ENCODE data around the gene SPATA13.
"Not testable (repeated sequence)": the region's sequence is repeated elsewhere in the genome, so short reads cannot be mapped to it uniquely, and the experiment has no call there.

SPATA13 gene

DNA sequence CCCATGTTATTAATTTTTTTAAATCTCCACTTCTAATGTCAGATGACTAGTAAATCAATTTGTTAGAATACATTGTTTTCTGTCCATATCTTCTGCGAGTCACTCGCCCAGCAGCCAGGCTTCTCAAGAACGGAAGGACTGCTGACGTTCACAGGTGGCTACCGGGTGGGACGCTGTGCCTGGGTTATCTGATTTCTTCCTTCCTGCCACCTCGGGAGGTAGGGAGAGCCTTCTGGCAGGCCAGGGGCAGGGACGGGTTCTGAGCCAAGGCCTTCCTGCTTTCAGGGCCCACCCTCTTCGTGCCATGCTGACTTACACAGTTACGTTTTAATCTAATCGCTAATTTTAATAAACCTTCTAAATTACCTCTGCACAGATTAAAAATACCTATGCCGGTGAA lies 140.9 kb downstream of the SPATA13 start:
- Histone ChIP-seq H3K4me3 (ENCODE audit: low read length) (no peak overlapping the region), H3K36me3 (ENCODE audit: insufficient read depth, low read length) (peaks cover 59% of the 10 kb centered on the region), H3K9me3 (ENCODE audit: low read length) (no peaks in the 10 kb centered on the region), H3K27me3 (ENCODE audit: insufficient read depth, low read length) (no peaks in the 10 kb centered on the region), H2AFZ (ENCODE audit: low read depth, low read length) (no peak overlapping the region), H3K4me1 (ENCODE audit: insufficient read depth, low read length) (no peaks in the 10 kb centered on the region)

DNA sequence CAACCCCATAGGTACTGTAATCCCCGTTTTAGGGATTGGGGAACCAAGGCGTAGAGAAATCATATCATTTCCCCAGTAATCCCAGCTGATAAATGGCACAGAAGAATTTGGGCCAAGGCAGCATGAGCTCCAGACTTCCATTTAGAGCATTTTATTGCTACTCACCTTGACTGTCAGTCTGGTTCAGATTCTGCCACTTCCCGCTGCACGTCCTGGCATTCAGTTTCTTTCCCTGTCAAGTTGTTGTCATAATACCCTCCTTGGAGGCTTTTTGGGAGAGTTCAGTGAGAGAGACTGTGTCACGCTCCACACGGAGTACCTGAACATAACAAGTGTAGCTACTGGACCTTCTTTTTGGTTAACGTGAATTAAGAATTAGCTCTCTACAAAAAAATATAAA lies 141.4 kb downstream of the SPATA13 start:
- H3K4me3 ChIP-seq (ENCODE audit: low read length) = no peak overlapping the region
- no peaks in the 10 kb centered on the region for H3K4me1 ChIP-seq (ENCODE audit: insufficient read depth, low read length)
- peaks cover 58% of the 10 kb centered on the region for H3K36me3 ChIP-seq (ENCODE audit: insufficient read depth, low read length)
- no peaks in the 10 kb centered on the region for H3K9me3 ChIP-seq (ENCODE audit: low read length)
- no peaks in the 10 kb centered on the region for H3K27me3 ChIP-seq (ENCODE audit: insufficient read depth, low read length)
- H2AFZ ChIP-seq (ENCODE audit: low read depth, low read length) = no peak overlapping the region

DNA sequence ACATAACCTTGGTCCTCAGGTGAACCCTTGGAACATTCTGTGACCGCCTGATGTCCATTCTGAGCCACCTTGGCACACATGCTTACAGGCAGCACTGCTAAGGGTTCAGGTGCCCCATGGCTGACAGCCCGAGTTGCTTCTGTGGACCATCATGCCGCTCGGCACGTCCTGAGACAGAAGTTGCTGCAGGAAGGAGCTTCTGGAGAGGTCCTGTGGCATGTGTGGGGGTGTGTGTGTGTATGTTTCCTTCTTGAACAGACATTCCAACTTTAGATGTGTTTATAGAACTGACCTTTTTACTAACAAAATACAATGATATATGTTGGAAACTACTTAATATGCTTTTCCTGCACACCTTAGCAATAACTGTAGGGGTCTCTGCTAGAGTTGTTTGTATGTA lies 144.1 kb downstream of the SPATA13 start:
- H3K36me3 ChIP-seq (ENCODE audit: insufficient read depth, low read length) = peaks cover 34% of the 10 kb centered on the region
- no peak overlapping the region for H3K4me3 ChIP-seq (ENCODE audit: low read length)
- no peaks in the 10 kb centered on the region for H3K9me3 ChIP-seq (ENCODE audit: low read length)
- no peak overlapping the region for H2AFZ ChIP-seq (ENCODE audit: low read depth, low read length)
- H3K4me1 ChIP-seq (ENCODE audit: insufficient read depth, low read length) = no peaks in the 10 kb centered on the region
- H3K27me3 ChIP-seq (ENCODE audit: insufficient read depth, low read length) = no peaks in the 10 kb centered on the region

GRCh38 chr13:24306632-24307031 lies 146.1 kb downstream of the SPATA13 start:
- Histone ChIP-seq H3K4me3 (ENCODE audit: low read length) (no peak overlapping the region), H3K9me3 (ENCODE audit: low read length) (no peaks in the 10 kb centered on the region), H3K36me3 (ENCODE audit: insufficient read depth, low read length) (peaks cover 20% of the 10 kb centered on the region), H3K27me3 (ENCODE audit: insufficient read depth, low read length) (no peaks in the 10 kb centered on the region), H2AFZ (ENCODE audit: low read depth, low read length) (no peak overlapping the region), H3K4me1 (ENCODE audit: insufficient read depth, low read length) (no peaks in the 10 kb centered on the region)

- Histone ChIP-seq H3K9me3 (ENCODE audit: low read length) (no peaks in the 10 kb centered on the region), H3K27me3 (ENCODE audit: insufficient read depth, low read length) (no peaks in the 10 kb centered on the region), H3K36me3 (ENCODE audit: insufficient read depth, low read length) (peaks cover 19% of the 10 kb centered on the region), H3K4me1 (ENCODE audit: insufficient read depth, low read length) (no peaks in the 10 kb centered on the region), H2AFZ (ENCODE audit: low read depth, low read length) (no peak overlapping the region), H3K4me3 (ENCODE audit: low read length) (no peak overlapping the region)
Measured at GRCh38 chr13:24307211-24308067, 146.9 kb downstream of the SPATA13 start.

GRCh38 chr13:24308068-24308445 lies 147.5 kb downstream of the SPATA13 start:
- Histone ChIP-seq H3K27me3 (ENCODE audit: insufficient read depth, low read length) (no peaks in the 10 kb centered on the region), H3K4me1 (ENCODE audit: insufficient read depth, low read length) (no peaks in the 10 kb centered on the region), H3K36me3 (ENCODE audit: insufficient read depth, low read length) (peaks cover 14% of the 10 kb centered on the region), H3K4me3 (ENCODE audit: low read length) (no peak overlapping the region), H3K9me3 (ENCODE audit: low read length) (no peaks in the 10 kb centered on the region), H2AFZ (ENCODE audit: low read depth, low read length) (no peak overlapping the region)

- Histone ChIP-seq H2AFZ (ENCODE audit: low read depth, low read length) (no peak overlapping the region), H3K9me3 (ENCODE audit: low read length) (no peaks in the 10 kb centered on the region), H3K27me3 (ENCODE audit: insufficient read depth, low read length) (no peaks in the 10 kb centered on the region), H3K36me3 (ENCODE audit: insufficient read depth, low read length) (peaks cover 11% of the 10 kb centered on the region), H3K4me3 (ENCODE audit: low read length) (no peak overlapping the region), H3K4me1 (ENCODE audit: insufficient read depth, low read length) (no peaks in the 10 kb centered on the region)
Measured at GRCh38 chr13:24308488-24309020, 148.0 kb downstream of the SPATA13 start.

GRCh38 chr13:24309300-24309699 lies 148.8 kb downstream of the SPATA13 start, which contains the start of gene C1QTNF9:
C1QTNF9 (plus strand) TSS chr13:24309580; CDS start chr13:24316004, 6,424 bp downstream.
- H3K36me3 ChIP-seq (ENCODE audit: insufficient read depth, low read length); H3K4me1 ChIP-seq (ENCODE audit: insufficient read depth, low read length); H3K9me3 ChIP-seq (ENCODE audit: low read length); H3K4me3 ChIP-seq (ENCODE audit: low read length); H3K27me3 ChIP-seq (ENCODE audit: insufficient read depth, low read length); H2AFZ ChIP-seq (ENCODE audit: low read depth, low read length): not testable (repeated sequence)

- no peaks in the 10 kb centered on the region for H3K27me3 ChIP-seq (ENCODE audit: insufficient read depth, low read length)
- H2AFZ ChIP-seq (ENCODE audit: low read depth, low read length) = no peak overlapping the region
- no peaks in the 10 kb centered on the region for H3K4me1 ChIP-seq (ENCODE audit: insufficient read depth, low read length)
- no peaks in the 10 kb centered on the region for H3K36me3 ChIP-seq (ENCODE audit: insufficient read depth, low read length)
- H3K9me3 ChIP-seq (ENCODE audit: low read length) = no peaks in the 10 kb centered on the region
- H3K4me3 ChIP-seq (ENCODE audit: low read length) = no peak overlapping the region
Measured at GRCh38 chr13:24313439-24313838, 152.9 kb downstream of the SPATA13 start.

DNA sequence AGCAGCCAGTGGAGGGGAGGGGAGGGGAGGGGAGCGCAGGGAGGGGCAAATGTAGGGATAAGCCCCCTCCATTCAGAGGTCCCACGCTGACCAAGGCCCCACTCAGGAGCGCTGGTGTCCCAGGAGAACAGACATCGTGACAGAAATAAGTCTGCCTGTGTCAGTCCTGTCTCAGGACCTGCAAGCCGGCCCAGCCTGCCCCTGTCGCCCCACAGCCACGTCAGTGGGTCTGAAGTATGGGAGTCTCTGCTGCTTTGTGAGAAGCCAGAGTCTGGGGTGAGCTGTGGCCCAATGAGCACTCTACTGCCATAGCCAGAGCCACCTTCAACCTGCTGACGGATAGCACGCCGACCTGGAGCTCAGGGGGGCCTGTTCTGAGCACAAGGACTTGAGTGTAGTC lies 157.3 kb downstream of the SPATA13 start:
- not testable (repeated sequence) for H3K36me3 ChIP-seq (ENCODE audit: insufficient read depth, low read length); H3K4me1 ChIP-seq (ENCODE audit: insufficient read depth, low read length); H3K4me3 ChIP-seq (ENCODE audit: low read length); H2AFZ ChIP-seq (ENCODE audit: low read depth, low read length); H3K27me3 ChIP-seq (ENCODE audit: insufficient read depth, low read length); H3K9me3 ChIP-seq (ENCODE audit: low read length)

- H3K4me1 ChIP-seq (ENCODE audit: insufficient read depth, low read length); H2AFZ ChIP-seq (ENCODE audit: low read depth, low read length); H3K9me3 ChIP-seq (ENCODE audit: low read length); H3K4me3 ChIP-seq (ENCODE audit: low read length); H3K27me3 ChIP-seq (ENCODE audit: insufficient read depth, low read length); H3K36me3 ChIP-seq (ENCODE audit: insufficient read depth, low read length): not testable (repeated sequence)
Measured at GRCh38 chr13:24318878-24319277, 158.4 kb downstream of the SPATA13 start.

DNA sequence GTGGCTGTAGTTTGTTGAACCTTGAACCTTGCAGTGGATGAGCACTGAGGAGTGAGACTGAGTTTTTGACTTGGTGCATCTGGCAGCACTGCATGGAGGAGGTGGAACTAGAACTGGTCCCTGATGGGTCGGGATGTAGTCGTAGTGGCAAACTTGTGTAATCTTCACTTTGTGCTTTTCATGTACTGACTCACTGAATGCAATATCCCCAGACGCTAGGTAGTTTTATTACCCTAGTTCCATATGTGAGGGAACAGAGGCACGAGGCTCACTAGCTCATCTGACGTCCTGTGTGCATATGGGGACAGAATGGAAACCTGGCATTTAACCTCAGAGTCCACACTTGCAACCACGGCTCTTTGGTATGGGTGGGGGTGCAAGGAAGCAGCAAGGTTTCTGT lies 159.1 kb downstream of the SPATA13 start:
- not testable (repeated sequence) for H2AFZ ChIP-seq (ENCODE audit: low read depth, low read length); H3K4me3 ChIP-seq (ENCODE audit: low read length); H3K9me3 ChIP-seq (ENCODE audit: low read length); H3K27me3 ChIP-seq (ENCODE audit: insufficient read depth, low read length); H3K4me1 ChIP-seq (ENCODE audit: insufficient read depth, low read length); H3K36me3 ChIP-seq (ENCODE audit: insufficient read depth, low read length)

- not testable (repeated sequence) for H3K4me1 ChIP-seq (ENCODE audit: insufficient read depth, low read length); H3K4me3 ChIP-seq (ENCODE audit: low read length); H3K36me3 ChIP-seq (ENCODE audit: insufficient read depth, low read length); H2AFZ ChIP-seq (ENCODE audit: low read depth, low read length); H3K27me3 ChIP-seq (ENCODE audit: insufficient read depth, low read length); H3K9me3 ChIP-seq (ENCODE audit: low read length)
Measured at GRCh38 chr13:24321416-24321815, 160.9 kb downstream of the SPATA13 start.

GRCh38 chr13:24322470-24322869 lies 161.9 kb downstream of the SPATA13 start:
- H2AFZ ChIP-seq (ENCODE audit: low read depth, low read length); H3K4me1 ChIP-seq (ENCODE audit: insufficient read depth, low read length); H3K9me3 ChIP-seq (ENCODE audit: low read length); H3K36me3 ChIP-seq (ENCODE audit: insufficient read depth, low read length); H3K27me3 ChIP-seq (ENCODE audit: insufficient read depth, low read length); H3K4me3 ChIP-seq (ENCODE audit: low read length): not testable (repeated sequence)

Measured in neuron (in vitro differentiated cells).